Ishikawa (cell line): ENCODE data around the gene ACSM3.

Source experiments
- USF1 ChIP-seq: IDR thresholded peaks from 2 replicates; pipeline ENCODE4 v1.6.1; 2012

Gene ACSM3

DNA sequence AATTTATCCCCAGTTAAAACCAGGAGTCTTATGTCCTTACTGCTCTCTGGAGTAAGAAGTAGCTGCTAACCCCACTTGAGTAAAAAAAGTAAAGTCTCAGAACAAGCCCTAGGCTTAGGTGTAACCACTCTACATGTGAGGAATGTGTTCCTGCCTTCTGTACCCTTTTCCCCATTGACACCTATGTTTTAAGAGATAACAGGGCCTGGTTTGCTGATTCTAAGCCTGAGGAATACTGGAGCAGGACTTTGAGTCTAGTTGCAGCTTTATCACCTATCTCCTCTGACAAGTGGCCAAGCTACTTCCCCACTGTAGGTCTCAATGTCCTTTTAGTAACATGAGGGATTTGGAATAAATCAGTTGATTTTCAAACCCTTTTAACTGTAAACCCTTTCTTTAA is 82.7 kb downstream of the ACSM3 start:
- no peak for TF ChIP-seq USF1
